Non-pigmented ciliary epithelial cell (primary cell): ENCODE results near the gene LIN7A.
A peak's percentile ranks its signal among the peaks of the same experiment; 100 is the strongest.
"Not testable (repeated sequence)": the region's sequence is repeated elsewhere in the genome, so short reads cannot be mapped to it uniquely, and the experiment has no call there.

Experiments used
- DNase-seq: peaks from one replicate; pipeline ENCODE4 v3.0.0-alpha.2; 2010; ENCODE audit warnings: low read depth

Gene LIN7A

GRCh38 chr12:80920006-80920405 is 17.7 kb downstream of the LIN7A start:
- DNase-seq, result no peak

DNA sequence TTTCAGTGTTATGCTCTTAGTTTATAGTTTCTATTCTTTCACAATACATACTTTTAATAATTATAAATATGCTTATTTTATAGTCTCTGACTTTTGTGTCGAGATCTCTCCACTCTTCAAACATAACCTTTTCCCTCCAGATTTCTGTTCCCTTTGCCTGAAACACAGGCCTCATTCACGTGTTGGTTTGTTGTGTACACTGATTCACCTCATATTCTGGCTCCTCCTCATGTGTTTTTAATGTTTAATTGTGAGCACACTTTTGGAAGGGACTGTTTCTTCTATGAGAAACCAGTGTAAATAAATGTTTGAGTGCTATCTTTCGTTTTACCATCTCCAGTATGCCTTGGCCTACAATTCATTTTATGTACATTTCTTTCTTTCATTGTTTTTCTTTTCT is 20.1 kb downstream of the LIN7A start:
- DNase-seq, result no peak

GRCh38 chr12:80912901-80913770 is 24.6 kb downstream of the LIN7A start:
- DNase-seq, result no peak

- DNase-seq, result no peak
These were observed 28.4 kb downstream of the LIN7A start for GRCh38 chr12:80909370-80909769.

DNA sequence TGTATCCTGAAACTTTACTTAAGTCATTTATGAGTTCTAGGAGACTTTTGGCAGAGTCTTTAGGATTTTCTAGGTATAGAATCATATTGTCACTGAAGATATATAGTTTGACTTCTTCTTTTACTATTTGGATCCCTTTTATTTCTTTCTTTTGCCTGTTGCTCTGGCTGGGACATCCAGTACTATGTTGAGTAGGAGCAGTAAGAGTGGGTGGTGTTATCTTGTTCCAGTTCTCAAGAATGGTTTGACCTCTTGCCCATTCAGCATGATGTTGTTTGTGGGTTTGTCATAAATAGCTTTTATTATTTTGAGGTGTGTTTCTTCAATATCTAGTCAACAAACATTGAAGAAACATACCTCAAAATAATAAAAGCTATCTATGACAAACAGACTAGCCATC is 35.0 kb downstream of the LIN7A start:
- DNase-seq, result no peak

DNA sequence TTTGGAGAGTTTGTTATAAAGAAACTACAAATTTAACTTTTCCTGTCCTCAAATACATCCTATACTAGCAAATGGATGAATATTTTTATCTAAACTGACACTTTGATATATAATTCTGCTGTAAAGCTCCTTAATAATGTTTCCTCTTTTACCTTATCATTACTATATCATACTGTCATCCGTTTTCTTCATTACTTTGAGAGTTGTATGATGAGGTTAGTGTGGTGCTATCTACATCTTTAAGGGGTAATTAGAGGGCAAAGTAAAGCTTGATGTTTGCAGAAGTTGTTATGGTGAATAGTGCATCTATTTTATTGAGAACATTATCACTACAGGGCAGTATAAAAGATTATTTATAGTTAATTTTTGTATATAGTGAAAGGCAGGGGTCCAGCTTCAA is 36.1 kb downstream of the LIN7A start:
- no peak for DNase-seq

DNA sequence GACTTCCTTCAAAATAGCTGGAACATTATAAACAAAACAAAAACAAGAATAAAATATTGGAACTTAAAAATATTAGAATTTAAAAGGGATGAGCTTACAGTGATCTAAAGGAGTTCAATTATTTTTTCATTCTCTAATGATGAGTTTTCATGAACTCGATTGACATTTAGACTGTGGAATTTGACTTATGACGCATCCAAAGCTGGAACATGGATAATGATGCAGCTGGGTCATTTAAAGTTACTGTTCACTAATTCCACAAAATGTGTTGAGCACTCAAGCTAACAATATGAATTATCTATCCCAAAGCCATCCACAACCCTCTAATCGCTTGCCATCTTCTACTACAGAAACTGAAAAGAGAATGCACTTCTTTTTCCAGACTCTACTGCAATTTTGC is 42.5 kb downstream of the LIN7A start:
- DNase-seq, result no peak

- DNase-seq, result no peak
These were observed 43.6 kb downstream of the LIN7A start for GRCh38 chr12:80894179-80894578.

- peak; percentile 4 for DNase-seq
These were observed 44.9 kb downstream of the LIN7A start for GRCh38 chr12:80892597-80893445.

GRCh38 chr12:80884651-80885050 is 53.1 kb downstream of the LIN7A start:
- no peak for DNase-seq

- DNase-seq, result no peak
These were observed 56.6 kb downstream of the LIN7A start for GRCh38 chr12:80881106-80881505.

DNA sequence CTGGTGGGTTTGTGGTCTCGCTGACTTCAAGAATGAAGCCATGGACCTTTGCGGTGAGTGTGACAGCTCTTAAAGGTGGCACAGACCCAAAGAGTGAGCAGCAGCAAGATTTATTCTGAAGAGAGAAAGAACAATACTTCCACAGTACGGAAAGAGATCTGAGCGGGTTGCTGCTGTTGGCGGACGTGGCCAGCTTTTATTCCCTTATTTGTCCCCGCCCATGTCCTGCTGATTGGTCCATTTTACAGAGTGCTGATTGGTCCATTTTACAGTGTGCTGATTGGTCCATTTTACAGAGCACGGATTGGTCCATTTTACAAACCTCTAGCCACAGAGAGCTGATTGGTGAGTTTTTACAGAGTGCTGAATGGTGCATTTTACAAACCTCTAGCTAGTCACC is 59.3 kb downstream of the LIN7A start:
- not testable (repeated sequence) for DNase-seq

GRCh38 chr12:80877721-80878265 is 59.9 kb downstream of the LIN7A start:
- DNase-seq, result no peak

DNA sequence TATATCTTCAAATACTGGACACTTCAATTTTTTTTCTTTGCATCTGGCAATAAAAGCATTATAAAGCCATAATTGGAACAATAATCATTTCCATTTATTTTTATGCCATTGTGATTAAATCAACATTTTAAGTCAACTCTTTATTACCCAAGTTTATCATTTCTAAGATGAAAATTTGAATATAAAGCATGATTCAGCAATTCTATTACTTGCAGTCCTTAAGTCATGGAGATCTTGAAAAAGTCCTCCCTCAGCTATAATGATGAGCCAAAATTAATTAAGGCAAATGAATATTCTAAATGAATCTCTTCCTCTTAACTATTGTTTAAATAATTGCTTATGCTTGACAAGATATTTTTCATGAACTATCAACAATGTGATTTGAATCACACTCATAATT is 65.7 kb downstream of the LIN7A start:
- no peak for DNase-seq

GRCh38 chr12:80869264-80869663 is 68.5 kb downstream of the LIN7A start:
- DNase-seq, result no peak

DNA sequence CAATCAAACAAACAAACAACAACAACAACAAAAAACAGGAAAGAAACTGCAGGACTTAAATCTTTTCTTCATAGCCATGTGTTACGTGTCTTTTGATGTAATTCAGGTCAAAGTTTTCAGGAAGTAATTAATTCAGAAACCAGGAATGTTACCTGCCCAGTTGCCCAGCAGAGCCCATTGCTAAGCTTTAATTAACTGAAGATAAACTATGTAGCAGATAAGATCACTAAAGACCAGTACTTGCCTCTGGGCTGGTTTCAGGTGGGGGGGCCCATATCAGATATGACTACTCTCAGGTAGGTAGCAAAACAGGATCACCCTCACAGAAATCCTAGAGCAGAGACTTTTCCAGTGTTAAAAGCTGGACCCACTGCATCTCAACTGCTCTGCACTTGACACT is 69.2 kb downstream of the LIN7A start:
- no peak for DNase-seq

- DNase-seq, result no peak
These were observed 69.8 kb downstream of the LIN7A start for GRCh38 chr12:80867941-80868340.

GRCh38 chr12:80864046-80864735 is 73.5 kb downstream of the LIN7A start:
- no peak for DNase-seq

DNA sequence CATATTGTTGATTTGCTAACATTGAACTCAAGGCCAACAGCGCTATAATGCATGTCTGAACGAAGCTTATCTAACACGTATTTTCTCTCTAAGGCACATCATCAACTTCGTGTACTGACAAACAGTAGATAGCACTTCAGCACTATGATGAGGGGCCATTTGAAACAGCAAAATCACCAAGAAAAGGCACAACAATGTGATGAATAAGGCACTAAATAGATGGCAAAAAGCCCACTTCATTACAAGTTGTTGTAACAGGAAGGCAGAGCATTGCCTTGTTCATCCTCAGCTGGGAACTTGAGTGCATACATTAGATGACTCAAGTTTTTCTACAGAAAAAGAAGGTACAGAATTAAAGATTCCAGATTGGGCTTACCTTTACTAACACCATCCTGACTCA is 75.2 kb downstream of the LIN7A start:
- no peak for DNase-seq

GRCh38 chr12:80861641-80862378 is 75.9 kb downstream of the LIN7A start:
- no peak for DNase-seq

GRCh38 chr12:80860928-80861327 is 76.8 kb downstream of the LIN7A start:
- no peak for DNase-seq

- no peak for DNase-seq
These were observed 77.5 kb downstream of the LIN7A start for GRCh38 chr12:80860206-80860605.
